KMS-11 (cell line): ENCODE data around the gene RNF40.

Source experiments
- H2AFZ ChIP-seq: fragments of 200-600 bp; sonication (generic); 2 replicates; pipeline ENCODE4 v1.6.1; 2016; ENCODE audit warnings: antibody characterized with exemption, mixed run types, low read depth
- H3K27ac ChIP-seq: fragments of 200-600 bp; sonication (generic); 2 replicates; pipeline ENCODE4 v1.6.1; 2016; ENCODE audit warnings: mild to moderate bottlenecking, mixed run types
- H3K27me3 ChIP-seq: fragments of 200-600 bp; sonication (generic); 2 replicates; pipeline ENCODE4 v1.6.1; 2017; ENCODE audit warnings: mild to moderate bottlenecking, low read depth, mixed run types, moderate library complexity; ENCODE audit not compliant: insufficient read depth
- H3K36me3 ChIP-seq: fragments of 200-600 bp; sonication (generic); 2 replicates; pipeline ENCODE4 v1.6.1; 2017; ENCODE audit warnings: mild to moderate bottlenecking, mixed run types; ENCODE audit not compliant: insufficient read depth
- H3K4me1 ChIP-seq: fragments of 200-600 bp; sonication (generic); 2 replicates; pipeline ENCODE4 v1.6.1; 2016; ENCODE audit warnings: mild to moderate bottlenecking, low read depth, mixed run types; ENCODE audit not compliant: poor library complexity, severe bottlenecking
- H3K4me2 ChIP-seq: fragments of 200-600 bp; sonication (generic); 2 replicates; pipeline ENCODE4 v1.7.0; 2016; ENCODE audit warnings: mild to moderate bottlenecking, mixed run types
- H3K4me3 ChIP-seq: fragments of 200-600 bp; sonication (generic); IDR thresholded peaks from 2 replicates; pipeline ENCODE4 v1.6.1; 2017; ENCODE audit warnings: low read depth, low read length, mixed read lengths; ENCODE audit not compliant: insufficient read depth
- H3K79me2 ChIP-seq: fragments of 200-600 bp; sonication (generic); 2 replicates; pipeline ENCODE4 v1.6.1; 2016; ENCODE audit warnings: low read depth, mixed run types; ENCODE audit not compliant: insufficient read depth
- H3K9ac ChIP-seq: fragments of 200-600 bp; sonication (generic); 2 replicates; pipeline ENCODE4 v1.6.1; 2016; ENCODE audit warnings: mild to moderate bottlenecking, mixed run types
- H4K20me1 ChIP-seq: fragments of 200-600 bp; sonication (generic); 2 replicates; pipeline ENCODE4 v1.6.1; 2016; ENCODE audit warnings: mild to moderate bottlenecking, mixed run types; ENCODE audit not compliant: insufficient read depth
- CTCF ChIP-seq: fragments of 200-600 bp; sonication (generic); conservative IDR thresholded peaks from 2 replicates; pipeline ENCODE4 v1.6.1; 2017; ENCODE audit warnings: low read depth, mild to moderate bottlenecking, antibody characterized with exemption, low read length, moderate library complexity, mixed read lengths

The RNF40 gene

GRCh38 chr16:30766933-30767284, 4.8 kb downstream of the RNF40 start:
- Histone ChIP-seq H3K36me3 (peaks cover 24% of the 10 kb centered on the region), H3K4me3 (no peak overlapping the region), H3K4me2 (no peak overlapping the region), H3K79me2 (peaks cover 19% of the 10 kb centered on the region), H2AFZ (no peak overlapping the region), H3K9ac (no peak overlapping the region), H3K27me3 (no peaks in the 10 kb centered on the region), H3K4me1 (peaks cover 13% of the 10 kb centered on the region), H4K20me1 (no peaks in the 10 kb centered on the region), H3K27ac (no peak overlapping the region)
- TF ChIP-seq CTCF = no peak

GRCh38 chr16:30767767-30768465, 5.8 kb downstream of the RNF40 start:
- Histone ChIP-seq H3K79me2 (peaks cover 10% of the 10 kb centered on the region), H2AFZ (no peak overlapping the region), H3K27ac (no peak overlapping the region), H3K27me3 (no peaks in the 10 kb centered on the region), H4K20me1 (no peaks in the 10 kb centered on the region), H3K36me3 (peaks cover 24% of the 10 kb centered on the region), H3K4me2 (no peak overlapping the region), H3K4me1 (peaks cover 9% of the 10 kb centered on the region), H3K4me3 (no peak overlapping the region), H3K9ac (no peak overlapping the region)
- TF ChIP-seq CTCF = no peak

DNA sequence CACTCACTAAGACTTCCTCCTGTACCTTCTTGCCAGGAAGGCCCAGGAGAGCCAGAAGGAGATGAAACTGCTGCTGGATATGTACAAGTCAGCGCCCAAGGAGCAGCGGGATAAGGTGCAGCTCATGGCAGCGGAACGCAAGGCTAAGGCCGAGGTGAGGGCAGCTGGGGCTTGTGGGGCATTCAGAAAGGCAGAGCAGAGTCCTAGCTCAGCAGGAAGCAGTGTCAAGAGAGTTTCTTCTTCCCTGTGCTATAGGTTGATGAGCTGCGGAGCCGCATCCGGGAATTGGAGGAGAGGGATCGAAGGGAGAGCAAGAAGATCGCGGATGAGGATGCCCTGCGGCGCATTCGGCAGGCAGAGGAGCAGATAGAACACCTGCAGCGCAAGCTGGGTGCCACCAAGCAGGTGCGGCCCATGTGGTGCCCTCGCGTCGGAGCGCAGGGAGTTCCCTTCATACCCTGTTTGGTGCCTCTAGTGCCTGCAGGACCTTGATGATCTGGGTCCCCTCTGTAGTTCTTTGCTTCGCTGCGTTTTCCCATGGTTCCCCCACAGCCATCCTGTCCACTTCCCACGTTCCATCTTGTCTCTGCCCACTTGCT, 6.6 kb downstream of the RNF40 start:
- no peak overlapping the region for H3K4me3 ChIP-seq
- H2AFZ ChIP-seq = no peak overlapping the region
- no peak overlapping the region for H3K9ac ChIP-seq
- peaks cover 3% of the 10 kb centered on the region for H3K79me2 ChIP-seq
- H3K4me1 ChIP-seq = peaks cover 1% of the 10 kb centered on the region
- H3K27ac ChIP-seq = no peak overlapping the region
- no peak for TF ChIP-seq CTCF
- H3K27me3 ChIP-seq = no peaks in the 10 kb centered on the region
- H3K36me3 ChIP-seq = peaks cover 24% of the 10 kb centered on the region
- no peak overlapping the region for H3K4me2 ChIP-seq
- H4K20me1 ChIP-seq = no peaks in the 10 kb centered on the region

GRCh38 chr16:30769379-30770089, 7.4 kb downstream of the RNF40 start:
- Histone ChIP-seq H3K27ac (no peak overlapping the region), H3K9ac (no peak overlapping the region), H3K4me2 (no peak overlapping the region), H2AFZ (no peak overlapping the region), H3K4me1 (no peaks in the 10 kb centered on the region), H3K36me3 (peaks cover 21% of the 10 kb centered on the region), H3K79me2 (no peaks in the 10 kb centered on the region), H4K20me1 (no peaks in the 10 kb centered on the region), H3K4me3 (no peak overlapping the region), H3K27me3 (no peaks in the 10 kb centered on the region)
- no peak for TF ChIP-seq CTCF
